Loucy (cell line): ENCODE results near the gene NDC80.
A peak's percentile ranks its signal among the peaks of the same experiment; 100 is the strongest.
"Not testable (repeated sequence)": the region's sequence is repeated elsewhere in the genome, so short reads cannot be mapped to it uniquely, and the experiment has no call there.

Source experiments
- H2AFZ ChIP-seq: fragments of 200-600 bp; sonication (generic); 2 replicates; pipeline ENCODE4 v1.6.0; 2016; ENCODE audit warnings: antibody characterized with exemption, mild to moderate bottlenecking, low read length, moderate library complexity
- H3F3A ChIP-seq: fragments of 200-600 bp; 2 replicates; pipeline ENCODE4 v1.6.0; 2016; ENCODE audit warnings: antibody characterized with exemption, low read depth, mild to moderate bottlenecking
- H3K27me3 ChIP-seq: fragments of 200-600 bp; sonication (generic); 2 replicates; pipeline ENCODE4 v1.6.1; 2014; ENCODE audit warnings: low read length, mild to moderate bottlenecking; ENCODE audit not compliant: insufficient read depth, poor library complexity, severe bottlenecking
- H3K36me3 ChIP-seq: fragments of 200-600 bp; sonication (generic); 2 replicates; pipeline ENCODE4 v1.6.1; 2016; ENCODE audit warnings: low read length; ENCODE audit not compliant: insufficient read depth
- H3K4me1 ChIP-seq: fragments of 200-600 bp; sonication (generic); 2 replicates; pipeline ENCODE4 v1.5.1; 2014; ENCODE audit warnings: low read length, mild to moderate bottlenecking; ENCODE audit not compliant: insufficient read depth, poor library complexity, severe bottlenecking
- H3K4me2 ChIP-seq: fragments of 200-600 bp; sonication (generic); 2 replicates; pipeline ENCODE4 v1.6.0; 2014; ENCODE audit warnings: antibody characterized with exemption, low read length, low read depth, mild to moderate bottlenecking; ENCODE audit not compliant: poor library complexity, severe bottlenecking
- H3K4me3 ChIP-seq: fragments of 200-600 bp; sonication (generic); 2 replicates; pipeline ENCODE4 v1.5.1; 2014; ENCODE audit warnings: low read length, mild to moderate bottlenecking, mixed read lengths; ENCODE audit not compliant: poor library complexity, severe bottlenecking
- H3K79me2 ChIP-seq: fragments of 200-600 bp; sonication (generic); 2 replicates; pipeline ENCODE4 v1.6.1; 2014; ENCODE audit warnings: low read length; ENCODE audit not compliant: insufficient read depth
- H3K9ac ChIP-seq: fragments of 200-600 bp; sonication (generic); 2 replicates; pipeline ENCODE4 v1.6.0; 2014; ENCODE audit warnings: mild to moderate bottlenecking, low read depth, low read length, moderate library complexity; ENCODE audit not compliant: poor library complexity, severe bottlenecking
- H3K9me2 ChIP-seq: fragments of 200-600 bp; sonication (generic); replicated peaks from 2 replicates; pipeline ENCODE4 v1.6.1; 2016; ENCODE audit warnings: low read depth, low read length, mixed read lengths
- H3K9me3 ChIP-seq: fragments of 200-600 bp; sonication (generic); 2 replicates; pipeline ENCODE4 v1.6.1; 2014; ENCODE audit warnings: mild to moderate bottlenecking, antibody characterized with exemption, low read length, low read depth; ENCODE audit not compliant: insufficient read depth
- H4K20me1 ChIP-seq: fragments of 200-600 bp; sonication (generic); 2 replicates; pipeline ENCODE4 v1.6.0; 2014; ENCODE audit warnings: antibody characterized with exemption, low read length, mild to moderate bottlenecking; ENCODE audit not compliant: insufficient read depth, poor library complexity, severe bottlenecking
- EZH2phosphoT487 ChIP-seq: fragments of 200-600 bp; IDR thresholded peaks from 2 replicates; pipeline ENCODE4 v1.6.1; 2018; ENCODE audit warnings: antibody characterized with exemption, mild to moderate bottlenecking, moderate library complexity, borderline replicate concordance
- TF ChIP-seq, protein P1 (sequence below): fragments of 200-600 bp; sonication (generic); conservative IDR thresholded peaks from 2 replicates; pipeline ENCODE4 v1.5.1; 2014; ENCODE audit warnings: mild to moderate bottlenecking, antibody characterized with exemption, low read length

Gene NDC80

GRCh38 chr18:2541925-2542563 is 29.3 kb upstream of the NDC80 start:
- H3K9me3 ChIP-seq, H3K4me2 ChIP-seq, H3K79me2 ChIP-seq, H3F3A ChIP-seq, H3K36me3 ChIP-seq, H3K9me2 ChIP-seq, H2AFZ ChIP-seq, H3K27me3 ChIP-seq, H3K4me3 ChIP-seq, H3K9ac ChIP-seq, H4K20me1 ChIP-seq, H3K4me1 ChIP-seq: not testable (repeated sequence)
- TF ChIP-seq, protein P1, sequence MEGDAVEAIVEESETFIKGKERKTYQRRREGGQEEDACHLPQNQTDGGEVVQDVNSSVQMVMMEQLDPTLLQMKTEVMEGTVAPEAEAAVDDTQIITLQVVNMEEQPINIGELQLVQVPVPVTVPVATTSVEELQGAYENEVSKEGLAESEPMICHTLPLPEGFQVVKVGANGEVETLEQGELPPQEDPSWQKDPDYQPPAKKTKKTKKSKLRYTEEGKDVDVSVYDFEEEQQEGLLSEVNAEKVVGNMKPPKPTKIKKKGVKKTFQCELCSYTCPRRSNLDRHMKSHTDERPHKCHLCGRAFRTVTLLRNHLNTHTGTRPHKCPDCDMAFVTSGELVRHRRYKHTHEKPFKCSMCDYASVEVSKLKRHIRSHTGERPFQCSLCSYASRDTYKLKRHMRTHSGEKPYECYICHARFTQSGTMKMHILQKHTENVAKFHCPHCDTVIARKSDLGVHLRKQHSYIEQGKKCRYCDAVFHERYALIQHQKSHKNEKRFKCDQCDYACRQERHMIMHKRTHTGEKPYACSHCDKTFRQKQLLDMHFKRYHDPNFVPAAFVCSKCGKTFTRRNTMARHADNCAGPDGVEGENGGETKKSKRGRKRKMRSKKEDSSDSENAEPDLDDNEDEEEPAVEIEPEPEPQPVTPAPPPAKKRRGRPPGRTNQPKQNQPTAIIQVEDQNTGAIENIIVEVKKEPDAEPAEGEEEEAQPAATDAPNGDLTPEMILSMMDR: peak; percentile 68

- no peaks in the 10 kb centered on the region for H3K36me3 ChIP-seq
- H3K79me2 ChIP-seq: no peaks in the 10 kb centered on the region
- H4K20me1 ChIP-seq: no peaks in the 10 kb centered on the region
- TF ChIP-seq, protein P1: no peak
- no peak for TF ChIP-seq EZH2phosphoT487
- no peaks in the 10 kb centered on the region for H3K4me1 ChIP-seq
- no peaks in the 10 kb centered on the region for H3F3A ChIP-seq
- no peaks in the 10 kb centered on the region for H3K27me3 ChIP-seq
- no peak overlapping the region for H3K4me2 ChIP-seq
- no peak overlapping the region for H3K9ac ChIP-seq
- H3K4me3 ChIP-seq: no peak overlapping the region
- no peaks in the 10 kb centered on the region for H3K9me3 ChIP-seq
- no peaks in the 10 kb centered on the region for H3K9me2 ChIP-seq
- no peak overlapping the region for H2AFZ ChIP-seq
Measured at GRCh38 chr18:2545155-2545554, 26.2 kb upstream of the NDC80 start.

GRCh38 chr18:2547477-2548087 is 23.8 kb upstream of the NDC80 start:
- Histone ChIP-seq H3K27me3 (no peaks in the 10 kb centered on the region), H3K4me2 (no peak overlapping the region), H3F3A (no peaks in the 10 kb centered on the region), H3K9ac (no peak overlapping the region), H3K36me3 (no peaks in the 10 kb centered on the region; the same call in 1 of the 2 replicates), H2AFZ (no peak overlapping the region), H3K9me3 (no peaks in the 10 kb centered on the region), H3K4me1 (no peaks in the 10 kb centered on the region), H3K4me3 (no peak overlapping the region), H3K9me2 (no peaks in the 10 kb centered on the region), H4K20me1 (no peaks in the 10 kb centered on the region), H3K79me2 (no peaks in the 10 kb centered on the region)
- TF ChIP-seq, protein P1: peak; percentile 74
- no peak for TF ChIP-seq EZH2phosphoT487
